ENCODE measurements around the gene CHIC2. TPM values are rescaled to one million over a fixed set of nuclear protein-coding genes. Genes with fewer than 3 reads are reported as not detected.
A peak's percentile ranks its signal among the peaks of the same experiment; 100 is the strongest.

CHIC2 gene
- total RNA-seq, 1 experiment from 2014 or later: 39.1 TPM

- Histone ChIP-seq H3K4me1 (peaks cover 12% of the 10 kb centered on the region), H3K36me3 (no peaks in the 10 kb centered on the region), H3K9me3 (replicated peaks) (no peaks in the 10 kb centered on the region), H3K27me3 (no peaks in the 10 kb centered on the region), H3K4me3 (no peak overlapping the region), H3K27ac (no peak overlapping the region)
- peak; percentile 35 to 52 for DNase-seq
These were observed 17.8 kb upstream of the CHIC2 start for GRCh38 chr4:54082168-54082567.

DNA sequence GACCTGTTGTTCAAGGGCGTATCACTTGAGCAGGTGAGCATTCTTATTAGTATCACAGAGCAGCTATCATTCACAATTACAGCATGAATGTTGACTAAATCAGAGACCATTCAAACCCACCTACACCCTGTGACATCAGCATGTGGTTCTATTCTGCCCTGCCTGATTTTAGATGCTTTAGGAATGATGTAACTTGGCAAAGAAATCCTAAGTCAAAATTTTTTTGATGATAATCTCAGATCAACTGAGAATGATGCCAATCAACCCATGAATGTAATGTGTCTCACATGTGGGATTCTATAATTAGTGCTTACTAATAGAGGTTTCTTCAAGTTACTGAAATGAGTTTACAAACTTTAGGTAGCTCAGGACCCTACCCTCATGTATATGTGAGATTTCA is 13.4 kb upstream of the CHIC2 start:
- H3K27me3 ChIP-seq: no peaks in the 10 kb centered on the region
- peaks cover 21% of the 10 kb centered on the region for H3K4me1 ChIP-seq
- no peak overlapping the region for H3K27ac ChIP-seq
- no peak overlapping the region for H3K4me3 ChIP-seq
- no peaks in the 10 kb centered on the region for H3K36me3 ChIP-seq
- H3K9me3 ChIP-seq (replicated peaks): no peaks in the 10 kb centered on the region
- no peak for DNase-seq

DNA sequence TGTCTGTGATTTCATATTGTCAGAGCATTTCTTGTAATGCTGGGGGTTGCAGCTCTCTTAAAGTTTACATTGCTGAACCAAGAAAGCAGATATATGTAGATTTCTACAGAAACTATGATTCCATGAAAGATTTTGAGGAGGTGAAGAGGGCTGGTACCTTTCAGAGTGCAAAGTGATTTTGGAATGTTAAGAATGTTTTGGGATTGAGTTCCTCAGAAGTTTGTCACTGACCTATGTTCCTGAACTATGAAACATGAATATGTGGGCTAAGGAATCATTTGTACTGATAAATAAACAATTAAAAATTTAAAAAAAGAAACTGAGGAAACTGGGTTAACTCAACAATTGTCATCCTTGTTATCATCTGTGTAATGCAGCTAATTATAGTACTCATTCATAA is 12.3 kb upstream of the CHIC2 start:
- peaks cover 13% of the 10 kb centered on the region for H3K4me1 ChIP-seq
- H3K27ac ChIP-seq: no peak overlapping the region
- H3K9me3 ChIP-seq (replicated peaks): no peaks in the 10 kb centered on the region
- H3K4me3 ChIP-seq: no peak overlapping the region
- no peaks in the 10 kb centered on the region for H3K27me3 ChIP-seq
- no peak for DNase-seq
- no peaks in the 10 kb centered on the region for H3K36me3 ChIP-seq

GRCh38 chr4:54074381-54074780 is 10.0 kb upstream of the CHIC2 start:
- Histone ChIP-seq H3K27ac (no peak overlapping the region), H3K27me3 (no peaks in the 10 kb centered on the region), H3K9me3 (replicated peaks) (no peaks in the 10 kb centered on the region), H3K4me1 (peaks cover 13% of the 10 kb centered on the region), H3K36me3 (no peaks in the 10 kb centered on the region), H3K4me3 (no peak overlapping the region)
- DNase-seq: no peak

GRCh38 chr4:54073271-54073880 is 9.0 kb upstream of the CHIC2 start:
- H3K27me3 ChIP-seq: no peaks in the 10 kb centered on the region
- no peak for DNase-seq
- H3K27ac ChIP-seq: no peak overlapping the region
- H3K36me3 ChIP-seq: no peaks in the 10 kb centered on the region
- peaks cover 13% of the 10 kb centered on the region for H3K4me1 ChIP-seq
- H3K4me3 ChIP-seq: no peak overlapping the region
- H3K9me3 ChIP-seq (replicated peaks): no peaks in the 10 kb centered on the region

GRCh38 chr4:54067166-54067565 is 2.8 kb upstream of the CHIC2 start:
- Histone ChIP-seq H3K9me3 (replicated peaks) (no peaks in the 10 kb centered on the region), H3K4me1 (peaks cover 6% of the 10 kb centered on the region), H3K4me3 (no peak overlapping the region), H3K27me3 (no peaks in the 10 kb centered on the region), H3K36me3 (no peaks in the 10 kb centered on the region), H3K27ac (no peak overlapping the region)
- no peak for DNase-seq

DNA sequence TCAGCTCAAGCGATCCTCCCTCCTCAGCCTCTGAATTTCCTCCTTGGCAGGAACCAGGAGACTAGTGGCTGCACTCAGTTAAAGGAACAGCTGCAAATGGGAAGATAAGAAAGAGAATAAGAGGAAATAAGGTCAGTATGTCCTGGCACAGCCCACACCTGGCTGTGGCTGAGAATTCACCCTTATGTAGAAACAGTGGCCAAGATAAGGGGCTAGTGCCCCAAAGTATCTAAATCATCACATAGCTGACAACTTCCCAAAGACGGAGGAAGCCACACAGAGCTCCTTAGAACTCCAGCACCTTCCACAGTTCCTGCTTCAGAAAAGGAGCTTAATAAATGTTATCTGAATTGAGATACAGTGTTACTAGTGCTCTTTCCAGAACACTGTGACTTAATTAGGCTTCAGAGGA is 2.3 kb upstream of the CHIC2 start:
- no peaks in the 10 kb centered on the region for H3K9me3 ChIP-seq (replicated peaks)
- H3K4me3 ChIP-seq: no peak overlapping the region
- no peak overlapping the region for H3K27ac ChIP-seq
- H3K27me3 ChIP-seq: no peaks in the 10 kb centered on the region
- no peaks in the 10 kb centered on the region for H3K36me3 ChIP-seq
- DNase-seq: no peak
- peaks cover 6% of the 10 kb centered on the region for H3K4me1 ChIP-seq

- peaks cover 6% of the 10 kb centered on the region for H3K4me1 ChIP-seq
- H3K9me3 ChIP-seq (replicated peaks): no peaks in the 10 kb centered on the region
- H3K36me3 ChIP-seq: no peaks in the 10 kb centered on the region
- H3K27me3 ChIP-seq: no peaks in the 10 kb centered on the region
- no peak for DNase-seq
- no peak overlapping the region for H3K27ac ChIP-seq
- H3K4me3 ChIP-seq: no peak overlapping the region
These were observed 1.6 kb upstream of the CHIC2 start for GRCh38 chr4:54066088-54066415.

- Histone ChIP-seq H3K4me1 (peaks cover 9% of the 10 kb centered on the region), H3K36me3 (no peaks in the 10 kb centered on the region), H3K27ac (peak overlapping the region; percentile 33; the same call in 1 of the 2 replicates), H3K9me3 (replicated peaks) (no peaks in the 10 kb centered on the region), H3K27me3 (no peaks in the 10 kb centered on the region), H3K4me3 (peak overlapping the region; percentile 93)
- peak in 1 of 2 experiments; percentile 20 for DNase-seq
These were observed 1.1 kb upstream of the CHIC2 start for GRCh38 chr4:54065282-54066087.

GRCh38 chr4:54063737-54064316 is 578 bp downstream of the CHIC2 start:
- peak overlapping the region; percentile 93 for H3K4me3 ChIP-seq
- peak; percentile 35 to 57 for DNase-seq
- H3K4me1 ChIP-seq: peaks cover 17% of the 10 kb centered on the region
- no peaks in the 10 kb centered on the region for H3K36me3 ChIP-seq
- no peaks in the 10 kb centered on the region for H3K27me3 ChIP-seq
- H3K9me3 ChIP-seq (replicated peaks): no peaks in the 10 kb centered on the region
- peak overlapping the region; percentile 77 for H3K27ac ChIP-seq

GRCh38 chr4:54063229-54063628 is 1.2 kb downstream of the CHIC2 start:
- peaks cover 17% of the 10 kb centered on the region for H3K4me1 ChIP-seq
- no peak for DNase-seq
- no peaks in the 10 kb centered on the region for H3K27me3 ChIP-seq
- H3K27ac ChIP-seq: peak overlapping the region; percentile 77
- H3K9me3 ChIP-seq (replicated peaks): no peaks in the 10 kb centered on the region
- H3K4me3 ChIP-seq: peak overlapping the region; percentile 93
- no peaks in the 10 kb centered on the region for H3K36me3 ChIP-seq

GRCh38 chr4:54062392-54062791 is 2.0 kb downstream of the CHIC2 start:
- Histone ChIP-seq H3K27ac (no peak overlapping the region), H3K27me3 (no peaks in the 10 kb centered on the region), H3K36me3 (no peaks in the 10 kb centered on the region), H3K4me3 (peak overlapping the region; percentile 93; the same call in 1 of the 2 replicates), H3K4me1 (peaks cover 17% of the 10 kb centered on the region), H3K9me3 (replicated peaks) (no peaks in the 10 kb centered on the region)
- DNase-seq: no peak

DNA sequence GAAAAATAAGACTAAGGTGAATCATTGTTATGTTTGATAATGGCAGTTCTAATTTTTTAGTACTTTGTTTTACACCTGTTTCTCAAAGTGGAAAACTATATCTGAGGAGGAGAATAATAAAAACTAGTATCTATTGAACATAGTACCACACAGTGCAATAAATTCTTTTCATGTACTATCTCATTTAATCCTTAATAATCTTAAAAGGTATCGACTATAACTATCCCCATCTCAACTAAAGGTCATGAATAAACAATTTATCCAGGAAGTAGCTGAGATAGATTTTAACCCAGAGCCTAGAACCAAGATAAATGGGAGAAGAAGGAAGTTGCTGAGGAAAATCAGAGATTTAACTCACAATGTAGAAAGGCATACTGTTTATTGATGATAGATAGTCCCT is 2.5 kb downstream of the CHIC2 start:
- Histone ChIP-seq H3K27me3 (no peaks in the 10 kb centered on the region), H3K27ac (no peak overlapping the region), H3K9me3 (replicated peaks) (no peaks in the 10 kb centered on the region), H3K4me1 (peaks cover 17% of the 10 kb centered on the region), H3K36me3 (no peaks in the 10 kb centered on the region), H3K4me3 (no peak overlapping the region)
- DNase-seq: no peak

DNA sequence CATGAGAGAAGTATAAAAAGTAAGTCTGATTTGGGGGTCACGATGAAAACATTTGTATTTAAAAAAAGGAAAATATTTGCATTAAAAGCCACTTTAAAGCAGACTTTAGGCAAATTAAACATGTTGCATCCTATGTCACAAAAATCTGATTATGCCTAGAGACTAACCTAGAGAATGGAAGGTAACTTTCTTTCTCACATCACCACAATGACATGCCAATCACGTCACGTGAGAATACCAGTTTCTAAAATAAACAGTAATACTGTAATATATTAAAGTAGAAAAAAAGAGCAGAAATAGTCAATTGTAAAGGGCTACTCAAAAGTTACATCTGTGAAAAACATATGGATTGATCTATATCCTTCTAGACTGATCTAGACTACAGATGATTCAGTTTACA is 3.3 kb downstream of the CHIC2 start:
- Histone ChIP-seq H3K27me3 (no peaks in the 10 kb centered on the region), H3K27ac (no peak overlapping the region), H3K9me3 (replicated peaks) (no peaks in the 10 kb centered on the region), H3K4me3 (no peak overlapping the region), H3K36me3 (no peaks in the 10 kb centered on the region), H3K4me1 (peaks cover 17% of the 10 kb centered on the region)
- no peak for DNase-seq

DNA sequence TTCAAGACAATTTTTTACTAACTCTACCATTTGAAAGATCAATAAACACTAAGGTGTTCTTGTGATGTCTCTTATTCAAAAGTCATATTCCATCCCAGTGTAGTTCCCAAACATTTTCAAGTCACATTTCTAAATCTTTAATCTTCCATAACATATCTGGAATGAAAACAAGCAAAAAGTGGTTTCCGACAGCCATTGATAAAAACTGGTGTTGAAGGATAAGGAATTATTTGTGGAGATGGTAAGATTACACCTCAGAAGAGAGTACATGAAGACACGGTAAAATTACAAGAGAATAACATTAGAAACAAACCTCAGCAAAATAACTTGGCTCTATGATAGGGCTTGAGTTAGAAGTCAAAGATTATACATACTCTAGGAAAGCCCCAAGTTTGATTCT is 4.3 kb downstream of the CHIC2 start:
- Histone ChIP-seq H3K4me3 (no peak overlapping the region), H3K4me1 (peaks cover 17% of the 10 kb centered on the region), H3K36me3 (no peaks in the 10 kb centered on the region), H3K27ac (no peak overlapping the region), H3K27me3 (no peaks in the 10 kb centered on the region), H3K9me3 (replicated peaks) (no peaks in the 10 kb centered on the region)
- DNase-seq: peak in 1 of 2 experiments; percentile 11
